Activated CD4-positive, alpha-beta T cell treated with anti-CD3 and anti-CD28 coated beads, Interleukin-2, Interleukin-4, amounts not matched to agents 100 ng/mL and 50 ng/mL, durations not matched to agents 16 hours and 8 hours (primary cell): ENCODE measurements around the gene MTHFD2.

ENCODE experiments used
- DNase-seq: peaks from one replicate; pipeline ENCODE4 v3.0.0-alpha.2; 2020; ENCODE audit warnings: low spot score

The MTHFD2 gene

GRCh38 chr2:74267068-74267467 lies 68.7 kb downstream of the MTHFD2 start:
- peak; percentile 63 for DNase-seq
